GM19239 (cell line): ENCODE data around the gene DCAF16.
"Not testable (repeated sequence)": the region's sequence is repeated elsewhere in the genome, so short reads cannot be mapped to it uniquely, and the experiment has no call there.

Source experiments
- DNase-seq: peaks from one replicate; pipeline ENCODE4 v3.0.0; 2011; ENCODE audit warnings: low spot score; ENCODE audit not compliant: insufficient read length
- FAIRE-seq: peaks from 2 replicates; lab custom pipeline; 2011; peaks lifted over from hg19 to GRCh38; lab: Jason Lieb, UNC

Gene DCAF16

DNA sequence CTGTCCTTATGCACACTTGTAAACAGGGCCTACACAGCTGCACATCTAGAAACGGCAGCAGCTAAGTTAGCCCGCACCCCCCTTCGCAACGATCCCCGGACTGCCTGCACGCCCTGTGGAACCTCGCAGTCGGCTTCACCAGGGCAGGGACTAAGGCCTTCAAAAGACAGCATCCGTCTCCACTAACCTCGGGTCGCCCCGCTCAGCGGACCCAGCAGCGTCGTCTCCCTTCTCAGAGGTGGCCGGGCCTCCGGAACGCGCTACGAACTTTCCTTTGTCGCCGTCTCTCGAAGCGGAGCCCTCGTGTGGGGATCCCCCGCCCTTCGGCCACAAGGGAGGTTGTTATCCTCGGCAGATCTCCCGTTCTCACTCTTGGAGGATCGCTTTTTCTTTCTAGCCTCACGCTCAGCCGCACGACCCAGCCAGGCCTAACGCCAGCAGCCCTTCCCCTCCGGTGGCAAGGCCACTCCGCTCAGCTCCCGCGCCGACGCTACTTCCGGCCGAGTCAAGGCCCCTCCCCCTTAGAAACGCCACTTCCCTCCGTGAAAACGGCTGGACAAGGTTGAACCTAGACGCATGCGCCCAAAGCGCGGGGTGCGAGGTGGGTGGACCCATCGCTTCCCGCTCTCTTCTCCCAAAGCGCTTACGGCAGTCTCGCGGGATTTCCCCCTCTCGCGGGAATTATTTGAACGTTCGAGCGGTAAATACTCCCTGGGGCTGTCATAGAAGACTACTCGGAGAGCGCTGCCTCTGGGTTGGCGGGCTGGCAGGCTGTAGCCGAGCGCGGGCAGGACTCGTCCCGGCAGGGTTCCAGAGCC is at the start of gene DCAF16, which contains the start of gene NCAPG:
TSS of gene DCAF16 (minus strand) at position 498 of the 818 bp plus-strand sequence. CDS start 6,616 bp downstream, outside the sequence.
TSS of gene NCAPG (plus strand) at position 720 of the 818 bp plus-strand sequence. CDS start 99 bp downstream, outside the sequence.
- peak; percentile 100 for FAIRE-seq
- DNase-seq, result peak; percentile 58

DNA sequence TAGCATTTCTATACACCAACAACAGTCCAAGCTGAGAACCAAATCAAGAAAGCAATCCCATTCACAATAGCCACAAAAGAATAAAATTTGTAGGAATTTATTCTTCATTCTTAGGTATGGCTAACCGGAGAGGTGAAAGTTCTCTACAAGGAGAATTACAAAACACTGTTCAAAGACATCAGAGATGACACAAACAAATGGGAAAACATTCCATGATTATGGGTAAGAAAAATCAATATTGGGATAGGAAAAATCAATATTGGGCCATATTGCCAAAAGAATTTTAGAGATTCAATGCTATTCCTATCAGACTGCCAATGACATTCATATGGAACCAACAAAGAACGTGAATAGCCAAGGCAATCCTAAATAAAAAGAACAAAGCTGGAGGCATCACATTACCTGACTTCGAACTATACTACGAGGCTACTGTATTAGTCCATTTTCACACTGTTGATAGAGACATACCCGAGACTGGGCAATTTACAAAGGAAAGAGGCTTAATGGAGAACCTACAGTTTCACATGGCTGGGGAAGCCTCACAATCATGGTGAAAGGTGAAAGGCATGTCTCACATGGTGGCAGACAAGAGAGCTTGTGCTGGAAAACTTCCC is 49.3 kb upstream of the DCAF16 start:
- DNase-seq (no peak), FAIRE-seq (no peak)

DNA sequence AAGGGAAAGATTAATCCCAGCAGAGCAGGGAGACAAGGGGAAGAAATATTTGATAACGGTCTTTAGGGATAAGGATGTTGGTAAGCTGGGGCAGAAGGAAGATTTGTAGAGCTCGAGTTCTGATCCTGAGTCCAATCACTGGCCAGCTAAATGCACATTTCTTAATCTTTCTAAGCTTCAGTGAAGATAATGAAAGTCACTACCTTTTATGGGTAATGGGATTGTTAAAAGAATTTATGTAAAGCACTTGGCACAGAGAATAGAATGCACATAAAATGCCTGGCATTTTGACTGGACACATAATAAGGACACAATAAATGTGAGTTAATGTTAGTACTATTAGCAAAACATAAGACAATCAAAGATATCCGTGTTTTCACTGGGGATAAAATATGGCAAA is 43.5 kb upstream of the DCAF16 start:
- DNase-seq (no peak), FAIRE-seq (no peak)

DNA sequence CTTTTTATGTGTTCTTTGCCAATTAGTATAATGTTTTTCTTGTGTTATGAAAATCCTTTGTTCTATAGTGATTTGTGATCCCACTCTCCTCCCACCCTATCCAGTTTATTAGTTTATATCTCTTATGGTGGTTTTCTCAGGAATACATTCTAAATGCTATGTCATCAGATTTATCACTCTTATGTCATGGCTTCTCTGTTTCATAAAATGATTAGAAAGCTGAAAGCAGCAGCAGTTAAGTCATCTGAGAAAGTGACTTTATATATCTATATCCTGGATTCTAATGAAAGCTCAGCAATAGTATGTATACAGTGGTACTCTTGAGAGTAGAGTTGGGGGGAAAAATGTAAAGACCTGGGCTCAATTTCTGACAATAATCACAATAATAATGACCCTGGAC is 41.4 kb upstream of the DCAF16 start:
- DNase-seq (no peak), FAIRE-seq (no peak)

DNA sequence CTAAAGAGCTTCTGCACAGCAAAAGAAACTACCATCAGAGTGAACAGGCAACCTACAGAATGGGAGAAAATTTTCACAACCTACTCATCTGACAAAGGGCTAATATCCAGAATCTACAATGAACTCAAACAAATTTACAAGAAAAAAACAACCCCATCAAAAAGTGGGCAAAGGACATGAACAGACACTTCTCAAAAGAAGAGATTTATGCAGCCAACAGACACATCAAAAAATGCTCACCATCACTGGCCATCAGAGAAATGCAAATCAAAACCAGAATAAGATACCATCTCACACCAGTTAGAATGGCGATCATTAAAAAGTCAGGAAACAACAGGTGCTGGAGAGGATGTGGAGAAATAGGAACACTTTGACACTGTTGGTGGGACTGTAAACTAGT is 39.7 kb upstream of the DCAF16 start:
- FAIRE-seq, DNase-seq: not testable (repeated sequence)

DNA sequence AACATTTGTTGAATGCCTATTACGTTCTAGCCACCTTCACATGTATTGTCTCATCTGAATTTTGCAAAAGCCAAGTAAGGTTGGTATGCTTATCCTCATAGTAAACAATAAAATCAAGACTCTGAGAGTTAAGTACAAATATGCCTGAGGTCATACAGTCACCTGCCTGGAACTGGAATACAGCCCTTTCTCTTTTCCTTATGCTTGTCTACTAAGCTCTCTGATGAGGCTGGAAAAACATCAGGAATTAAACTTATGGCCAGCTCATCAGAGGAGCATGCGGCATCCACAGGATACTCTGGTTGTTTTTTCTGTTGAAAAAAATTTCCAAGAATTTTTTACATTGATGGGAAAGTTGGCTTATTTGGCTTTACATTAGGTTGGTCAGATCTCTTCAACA is 35.7 kb upstream of the DCAF16 start:
- no peak for DNase-seq
- FAIRE-seq, result no peak

DNA sequence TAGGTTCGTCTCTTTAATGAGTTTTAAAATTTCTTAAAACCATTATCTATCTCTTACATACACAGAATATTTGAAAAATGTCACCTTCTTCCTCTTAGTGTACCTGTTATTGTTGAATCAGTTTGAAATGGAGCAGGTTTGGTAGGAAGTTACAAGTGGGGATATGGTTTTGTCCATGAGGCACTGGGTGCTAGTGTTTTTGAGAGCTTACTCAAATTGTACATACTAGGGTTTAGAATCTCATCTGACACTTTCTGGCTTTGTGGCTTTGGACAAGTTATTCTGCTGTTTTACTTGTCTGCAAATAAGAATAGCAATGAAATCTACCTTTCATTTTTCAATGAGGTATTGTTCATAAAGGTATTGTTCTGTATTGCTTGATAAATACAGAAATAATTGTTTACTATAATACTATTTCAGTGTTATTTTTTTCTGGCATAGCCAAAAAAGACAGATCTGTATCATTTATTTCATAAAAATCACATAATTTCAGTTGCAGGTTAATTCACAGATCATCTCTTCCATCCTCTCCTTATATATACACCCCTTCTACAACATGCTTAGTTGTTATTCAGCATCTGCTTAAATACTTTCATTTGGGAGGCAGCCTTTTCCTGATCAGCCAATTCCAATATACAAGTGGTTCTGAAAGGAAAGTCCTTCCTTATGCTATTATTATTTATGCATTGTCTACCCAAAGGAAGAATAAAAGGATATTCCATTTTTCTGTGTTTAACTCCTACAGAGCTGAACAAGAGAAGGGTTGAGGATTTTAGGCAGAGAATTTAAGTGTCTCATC is 13.5 kb upstream of the DCAF16 start:
- FAIRE-seq (no peak), DNase-seq (no peak)

DNA sequence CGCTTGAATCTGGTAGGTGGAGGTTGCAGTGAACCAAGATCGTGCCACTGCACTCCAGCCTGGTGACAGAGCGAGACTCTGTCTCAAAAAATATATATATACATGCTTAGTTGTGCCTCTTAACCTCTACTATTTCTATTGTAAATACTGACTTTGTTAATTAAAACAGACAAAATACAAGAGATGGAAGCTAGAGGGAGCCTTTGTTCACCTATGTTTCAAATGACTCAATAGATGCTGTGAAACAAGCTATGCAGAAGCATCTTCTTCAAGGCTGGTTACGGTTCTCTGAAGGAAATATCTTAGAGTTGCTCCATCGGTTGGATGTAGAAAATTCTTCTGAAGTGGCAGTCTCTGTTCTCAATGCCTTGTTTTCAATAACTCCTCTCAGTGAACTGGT is 6.5 kb upstream of the DCAF16 start:
- FAIRE-seq (no peak), DNase-seq (no peak)

DNA sequence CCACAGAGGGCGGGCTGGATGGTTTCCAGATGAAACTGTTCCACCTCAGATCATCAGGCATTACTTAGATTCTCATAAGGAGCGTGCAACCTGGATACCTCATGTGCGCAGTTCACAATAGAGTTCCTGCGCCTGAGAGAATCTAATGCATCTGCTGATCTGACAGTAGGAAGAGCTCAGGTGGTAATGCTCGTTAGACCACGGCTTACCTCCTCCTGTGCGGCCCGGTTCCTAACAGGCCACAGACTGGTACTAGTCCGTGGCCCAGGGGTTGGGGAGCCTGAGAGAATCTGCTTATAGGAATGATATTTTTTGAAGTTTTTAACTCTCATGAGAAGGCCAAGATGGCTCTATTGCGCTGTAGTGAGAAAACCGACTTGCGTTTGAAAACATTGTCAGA is 5.6 kb upstream of the DCAF16 start:
- DNase-seq (no peak), FAIRE-seq (no peak)

DNA sequence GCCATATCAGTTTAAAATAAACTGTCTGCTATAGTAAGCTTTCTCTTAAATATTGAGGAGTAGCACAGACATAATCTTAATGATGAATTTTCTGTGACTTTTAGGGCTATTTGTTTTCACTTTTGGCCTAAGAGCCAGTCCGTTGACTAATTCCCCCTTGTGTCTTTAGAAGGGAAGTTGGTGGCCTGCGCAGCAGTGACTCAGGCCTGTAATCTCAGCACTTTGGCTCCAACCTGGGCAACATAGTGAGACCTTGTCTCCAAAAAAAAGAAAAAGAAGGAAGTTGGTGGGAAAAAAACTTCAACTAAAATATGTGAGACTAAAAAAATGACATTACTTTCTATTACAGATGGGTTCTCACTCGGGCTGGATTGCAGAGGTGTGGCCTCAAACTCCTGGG is 3.6 kb upstream of the DCAF16 start:
- DNase-seq, result no peak
- no peak for FAIRE-seq

DNA sequence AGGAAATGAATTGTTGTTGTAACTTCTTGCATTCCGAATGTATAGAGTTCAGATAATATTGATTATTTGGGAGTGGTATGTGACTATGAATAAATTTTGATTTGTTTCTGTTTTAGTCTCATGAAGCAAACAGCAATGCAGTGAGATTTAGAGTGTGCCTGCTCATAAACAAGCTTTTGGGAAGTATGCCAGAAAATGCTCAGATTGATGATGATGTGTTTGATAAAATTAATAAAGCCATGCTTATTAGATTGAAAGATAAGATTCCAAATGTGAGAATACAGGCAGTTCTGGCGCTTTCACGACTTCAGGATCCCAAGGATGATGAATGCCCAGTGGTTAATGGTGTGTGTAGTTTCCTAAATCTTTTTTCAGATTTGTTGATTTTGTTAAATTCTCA is 2.2 kb upstream of the DCAF16 start:
- no peak for FAIRE-seq
- no peak for DNase-seq

DNA sequence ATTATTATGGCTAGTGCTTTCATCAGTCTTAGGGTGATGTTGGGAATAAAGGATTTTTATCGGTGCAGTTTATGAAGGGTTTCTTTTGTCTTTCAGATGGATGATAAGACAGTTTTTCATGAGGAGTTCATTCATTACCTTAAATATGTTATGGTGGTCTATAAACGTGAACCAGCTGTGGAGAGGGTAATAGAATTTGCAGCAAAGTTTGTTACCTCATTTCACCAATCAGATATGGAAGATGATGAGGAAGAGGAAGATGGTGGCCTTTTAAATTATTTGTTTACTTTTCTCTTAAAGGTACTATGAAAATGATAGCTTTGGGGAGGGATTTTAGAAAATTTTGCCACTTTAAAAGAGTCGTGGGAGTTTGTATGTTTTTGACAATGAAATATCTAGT is 1.6 kb upstream of the DCAF16 start:
- FAIRE-seq (peak; percentile 66), DNase-seq (no peak)

DNA sequence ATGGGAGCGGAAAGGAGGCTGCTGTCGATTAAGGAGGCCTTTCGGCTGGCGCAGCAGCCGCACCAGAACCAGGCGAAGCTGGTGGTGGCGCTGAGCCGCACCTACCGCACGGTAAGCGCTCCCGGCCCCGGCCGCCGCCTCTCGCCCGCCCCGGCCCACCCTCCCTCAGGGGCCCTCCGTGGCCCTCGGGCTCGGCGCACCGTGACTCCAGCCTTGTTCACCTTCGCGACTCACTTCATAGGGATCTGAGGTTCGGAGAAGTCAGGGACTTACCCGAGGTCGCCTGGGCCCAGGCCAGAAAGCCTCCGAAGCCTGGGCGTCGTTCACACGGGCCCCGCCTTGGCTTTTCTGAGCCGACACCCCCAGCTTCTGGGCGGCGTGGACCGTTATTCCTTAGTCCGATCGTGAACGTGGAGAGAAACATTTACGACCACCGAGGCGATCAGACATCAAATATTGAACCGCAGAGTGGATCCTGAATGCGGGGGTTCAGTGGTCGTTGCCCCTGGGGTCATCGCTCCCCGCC is 584 bp upstream of the DCAF16 start:
- FAIRE-seq, result no peak

DNA sequence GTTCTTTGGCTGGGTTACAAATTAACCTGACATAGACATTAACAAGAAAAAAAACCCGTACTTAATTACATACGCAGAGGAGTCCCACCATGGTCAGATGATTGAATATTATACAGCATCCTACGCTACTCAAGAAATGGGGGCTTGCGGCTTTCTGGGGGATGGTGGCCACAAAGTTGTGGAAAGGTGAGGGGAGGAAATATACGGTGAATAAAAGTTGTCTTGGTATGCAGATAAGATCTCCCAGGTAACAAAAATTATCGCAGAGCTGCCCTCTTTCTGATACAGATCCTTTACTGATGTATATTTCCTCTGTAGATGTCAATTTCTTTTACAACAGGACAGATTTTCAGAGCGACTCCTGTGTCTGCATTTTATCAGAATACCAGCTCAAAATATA is 890 bp downstream of the DCAF16 start:
- no peak for FAIRE-seq
- no peak for DNase-seq

More for the DNA sequence above, 584 bp upstream of the DCAF16 start:
- DNase-seq, result no peak

DNA sequence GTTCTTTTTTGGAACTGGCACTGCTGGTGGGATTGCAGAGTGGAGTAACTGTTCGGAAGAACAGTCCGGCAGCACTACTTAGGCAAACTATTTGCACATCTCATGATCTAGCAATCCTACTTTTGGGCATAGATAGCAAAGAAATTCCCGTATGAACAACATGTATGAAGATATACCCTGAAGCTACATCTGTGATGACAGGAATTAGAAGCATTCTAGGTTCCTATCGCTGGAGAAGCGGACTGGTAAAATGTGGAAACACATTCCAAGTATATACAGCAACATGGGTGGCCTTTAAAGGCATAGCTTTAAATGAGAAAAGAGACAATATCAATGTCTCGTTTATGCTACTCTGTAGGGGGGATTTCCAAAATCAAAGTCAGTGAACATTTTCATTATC is 3.1 kb downstream of the DCAF16 start:
- DNase-seq (no peak), FAIRE-seq (no peak)

DNA sequence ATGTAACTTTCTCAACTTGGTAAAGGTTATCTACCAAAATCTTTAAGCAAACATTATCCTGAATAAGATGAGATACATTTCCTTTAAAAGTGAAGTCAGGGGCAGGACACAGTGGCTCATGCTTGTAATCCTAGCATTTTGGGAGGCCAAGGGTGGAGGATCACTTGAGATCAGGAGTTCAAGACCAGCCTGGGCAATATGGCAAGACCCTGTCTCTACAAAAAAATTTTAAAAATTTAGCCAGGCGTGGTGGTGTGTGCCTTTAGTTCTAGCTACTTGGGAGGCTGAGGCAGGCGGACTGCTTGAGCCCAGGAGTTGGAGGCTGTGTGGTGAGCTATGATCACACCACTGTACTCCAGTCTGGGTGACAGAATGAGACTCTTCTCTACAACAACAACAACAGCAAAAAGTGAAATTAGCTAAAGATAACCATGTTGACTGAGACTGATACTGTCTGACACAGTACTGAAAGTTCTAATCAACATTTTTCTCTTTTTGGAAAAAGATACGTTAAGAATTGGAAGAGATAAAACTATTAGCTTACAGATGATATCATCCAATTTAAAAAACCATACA is 4.9 kb downstream of the DCAF16 start:
- DNase-seq, result no peak
- no peak for FAIRE-seq

DNA sequence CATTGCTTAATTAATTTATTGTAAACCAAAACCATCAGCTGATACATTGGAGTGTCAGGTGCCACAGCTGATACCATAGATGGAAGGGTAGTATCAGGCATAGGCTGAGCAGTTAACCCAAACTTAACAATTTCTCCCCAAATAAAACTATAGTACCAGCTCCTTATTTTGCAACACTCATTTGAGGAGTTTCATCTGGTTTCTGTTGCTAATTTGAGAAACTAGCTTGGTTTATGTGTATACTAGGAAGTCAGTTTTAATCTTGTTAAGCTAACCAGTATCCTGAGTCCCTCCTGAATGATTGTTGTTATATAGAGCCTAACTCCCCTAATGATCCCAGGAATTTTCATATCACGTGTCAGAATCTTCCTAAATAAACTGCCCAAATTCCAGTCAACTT is 12.7 kb downstream of the DCAF16 start:
- no peak for DNase-seq
- FAIRE-seq, result no peak

DNA sequence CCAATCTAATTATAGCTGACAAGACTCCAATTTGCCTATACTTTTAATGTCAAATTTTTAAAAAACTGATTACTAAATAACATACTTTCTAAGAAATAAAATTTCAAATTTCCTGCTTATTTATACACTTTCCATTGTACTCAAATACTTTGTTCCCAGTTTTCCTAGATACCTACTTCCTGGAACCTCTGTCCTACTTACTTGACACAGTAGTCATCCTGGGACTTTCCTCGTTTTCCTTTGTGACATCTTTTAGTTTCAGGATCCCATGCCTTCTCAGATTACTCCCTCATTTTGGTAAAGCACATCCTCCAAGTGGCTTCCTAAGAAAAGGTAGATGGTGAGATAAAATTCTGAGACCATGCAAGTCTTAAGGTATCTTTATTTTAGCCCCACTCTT is 15.8 kb downstream of the DCAF16 start:
- DNase-seq (no peak), FAIRE-seq (no peak)

DNA sequence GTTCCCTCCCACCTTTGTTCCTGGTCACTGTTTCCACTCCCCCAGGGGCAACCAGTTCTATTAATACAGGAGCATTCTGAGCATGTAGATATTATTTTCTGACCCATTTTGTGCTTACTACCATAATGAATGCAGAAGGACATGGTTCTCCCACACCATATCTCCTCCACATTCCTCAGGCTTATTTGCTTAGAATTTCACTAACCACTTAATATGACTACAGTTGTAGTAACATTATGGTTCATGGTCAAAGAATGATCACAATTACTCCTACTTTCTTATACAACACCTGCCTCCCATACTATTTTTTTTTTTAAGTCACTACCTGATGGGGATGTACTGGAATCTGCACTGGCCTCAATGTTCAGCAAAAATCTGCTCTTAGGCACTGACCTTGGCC is 21.6 kb downstream of the DCAF16 start:
- FAIRE-seq (no peak), DNase-seq (no peak)

DNA sequence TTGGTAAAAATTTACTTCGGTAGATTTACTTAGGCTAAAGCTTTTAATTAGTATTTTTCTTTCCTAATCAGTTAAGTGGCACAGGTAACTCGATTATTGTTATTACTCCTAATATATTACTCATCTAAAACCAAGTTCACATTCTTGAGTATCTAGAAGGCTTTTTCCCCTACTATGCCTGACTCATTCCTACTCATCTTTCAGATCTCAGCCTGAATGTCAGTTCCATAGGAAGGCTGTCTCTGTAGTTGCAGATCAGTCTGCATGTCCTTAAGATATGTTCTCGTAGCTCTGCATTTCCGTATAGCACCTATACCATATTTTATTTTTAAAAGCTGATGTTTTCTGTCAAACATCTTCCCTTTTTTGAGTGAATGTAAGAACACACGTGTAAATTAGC is 23.2 kb downstream of the DCAF16 start:
- DNase-seq (no peak), FAIRE-seq (no peak)
